Sigmoid colon (tissue), 7 donors: ENCODE results near the gene AMBRA1. TPM values are rescaled to one million over a fixed set of nuclear protein-coding genes. Genes with fewer than 3 reads are reported as not detected.

Source experiments
- DNase-seq: peaks from one replicate; pipeline ENCODE4 v3.0.0-alpha.2; 2019
- H3K27ac ChIP-seq, 4 donors: fragments of 200-600 bp; sonication (generic); one replicate each; pipeline ENCODE4 v1.5.1; 2016 to 2019; ENCODE audit warnings: mild to moderate bottlenecking in 1 of 4
- H3K27me3 ChIP-seq, 3 donors: fragments of 200-600 bp; sonication (generic); one replicate each; pipeline ENCODE4 v1.5.1; 2019; ENCODE audit warnings: mild to moderate bottlenecking in 1 of 3
- H3K36me3 ChIP-seq, 4 donors: fragments of 200-600 bp; sonication (generic); one replicate each; pipeline ENCODE4 v1.5.1; 2016 to 2019
- H3K4me1 ChIP-seq, 4 donors: fragments of 200-600 bp; sonication (generic); one replicate each; pipeline ENCODE4 v1.5.1; 2017 to 2019
- H3K4me3 ChIP-seq, 4 donors: fragments of 200-600 bp; sonication (generic); one replicate each; pipeline ENCODE4 v1.5.1; 2017 to 2019; ENCODE audit warnings: mild to moderate bottlenecking in 2 of 4, moderate library complexity in 1 of 4
- H3K9me3 ChIP-seq, 4 donors: fragments of 200-600 bp in 3 of 4; sonication (generic) in 3 of 4; one replicate each; pipeline versions ENCODE4 v1.5.1 to v1.6.1; 2013 to 2019
- CTCF ChIP-seq, 4 experiments: fragments of 450-650 bp in 3 of 4; fragments of 200-600 bp in 1 of 4; IDR thresholded peaks; one replicate each; pipeline ENCODE4 v1.5.1; 2016 to 2019; ENCODE audit warnings: antibody characterized with exemption in 4 of 4, mild to moderate bottlenecking in 3 of 4, moderate library complexity in 2 of 4
- POLR2A ChIP-seq, 2 donors: fragments of 450-650 bp; IDR thresholded peaks; one replicate each; pipeline ENCODE4 v1.6.1; 2016; ENCODE audit warnings: antibody characterized with exemption in 2 of 2, mild to moderate bottlenecking in 2 of 2, moderate library complexity in 2 of 2
- POLR2AphosphoS5 ChIP-seq, 4 donors: sonication (generic); formaldehyde crosslinking; IDR thresholded peaks; one replicate each; pipeline ENCODE4 v1.6.1; 2017; ENCODE audit warnings: antibody characterized with exemption in 4 of 4
- WGBS, 2 donors: extraction: QIAGEN DNeasy Blood & Tissue Kit; methylation state at CpG; one replicate each; pipeline ENCODE4 v1.1.7; 2013; 5-methylcytosine and 5-hydroxymethylcytosine counted together
- intact Hi-C: fragments of 100-400 bp; cut with DNase I; formaldehyde crosslinking; loops from one replicate; pipeline ENCODE4 v1.15.1; 2023
- polyA plus RNA-seq, 3 donors: library from polyadenylated mRNA; stranded (reverse); fragments of 200-250 nt; gene quantifications; one replicate each; pipeline ENCODE4 v1.2.3, GENCODE V29; 2013
- small RNA-seq, 3 donors: library from RNA; depleted of rRNA; stranded (forward); fragments of <200 nt; gene quantifications; one replicate each; pipeline ENCODE3, GENCODE V24; 2016
- total RNA-seq, 4 donors: library from RNA; depleted of rRNA; stranded (reverse); fragments of >200 nt; gene quantifications; one replicate each; pipeline ENCODE4 v1.1.0, GENCODE V29; 2016
- donor health status: healthy with polysubstance abuse.
- donor health status: Bipolar disorder and iron deficiency.
- donor health status: healthy.

The AMBRA1 gene
- total and polyA plus RNA-seq, 7 donors = 8.4 to 33.0 (median 23.9) TPM

DNA sequence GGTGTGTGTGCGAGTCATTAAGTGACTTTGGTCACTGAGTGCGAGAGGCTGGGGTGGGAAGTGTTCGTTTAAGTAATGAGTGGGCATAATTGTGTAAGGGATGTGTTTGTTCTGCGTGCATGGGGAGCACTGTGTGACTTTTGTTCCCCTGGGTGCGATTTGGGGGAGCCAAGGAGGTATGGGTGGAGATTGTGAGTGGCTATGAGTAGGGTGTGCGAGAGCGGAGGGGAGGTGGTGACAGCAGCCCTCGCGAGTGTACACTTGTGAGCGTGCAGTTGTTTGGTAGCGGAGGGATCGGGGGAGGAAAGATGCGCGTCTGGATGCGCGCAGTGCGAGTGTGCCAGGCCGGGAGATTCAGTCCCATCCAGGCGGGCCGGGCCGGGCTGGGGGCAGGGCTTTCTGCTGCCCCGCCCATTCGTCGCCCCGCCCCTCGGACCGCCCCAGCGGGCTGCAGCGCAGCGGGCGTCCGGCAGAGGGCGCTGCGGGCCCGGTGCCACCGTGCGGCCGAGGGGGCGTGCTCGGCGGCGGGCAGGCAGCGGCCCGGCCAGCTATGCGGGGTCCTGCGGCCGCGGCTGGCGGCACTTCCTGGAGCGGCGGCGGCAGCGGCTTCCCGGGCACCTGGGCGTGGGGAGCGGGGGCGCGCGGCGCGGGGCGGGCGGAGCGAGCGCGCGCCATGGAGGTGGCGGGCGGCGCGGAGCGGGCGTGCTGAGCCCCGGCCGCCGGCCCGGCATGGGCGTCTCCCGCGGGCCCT is 246.8 kb downstream of the AMBRA1 start, which contains the start of gene DGKZ:
DGKZ (plus strand) TSS at position 578 of the 751 bp plus-strand sequence. CDS start 197 bp downstream, outside the sequence.
- peak within 1 kb of the TSS; percentile 78 to 92 (median 82) for H3K4me3 ChIP-seq
- peak; percentile 93 for DNase-seq
- no peaks in the 10 kb centered on the region for H3K9me3 ChIP-seq
- intact Hi-C loops = loop anchor here (1.0 kb wide), 1 partner anchor 20 kb away; no protein-coding TSS in a partner anchor
- H3K4me1 ChIP-seq = peaks cover 0 to 38% (median 29%) of the 10 kb centered on the region in 4 donors
- no peaks in the 10 kb centered on the region for H3K27me3 ChIP-seq
- H3K27ac ChIP-seq = peak within 1 kb of the TSS; percentile 55 to 67 (median 62)
- 4 to 7% methylated on average over 80 of the region's 80 CpGs for WGBS, 2 donors
- no peaks in the 10 kb centered on the region for H3K36me3 ChIP-seq
- TF ChIP-seq POLR2AphosphoS5 (IDR thresholded peaks at IDR 0.05) (peak in 3 of 4 donors; percentile 26 to 70 (median 34)), POLR2A (IDR thresholded peaks at IDR 0.05) (no peak), CTCF (IDR thresholded peaks at IDR 0.05) (peak in 2 of 4 experiments; percentile 9 to 74)

Small RNA genes lying within 50 kb of the gene (small RNA-seq; reads per million reads assigned to genes)
- 0 reads per million in 3 donors for gene MIR3160-1
- 0 reads per million in 3 donors for gene MIR4688

Other genes with a start within 250 kb of the AMBRA1 start
- 10 to 100 TPM; 22.5 to 76.7 (median 34.2) TPM for gene DGKZ, start 246.6 kb downstream of the AMBRA1 start, total RNA-seq
- 10 to 100 TPM; 16.6 to 71.9 (median 19.2) TPM for gene DGKZ, start 246.6 kb downstream of the AMBRA1 start, polyA plus RNA-seq
- gene MDK, start 212.4 kb downstream of the AMBRA1 start, total RNA-seq = 10 to 100 TPM; 10.7 to 49.9 (median 33.0) TPM
- 100 to 1,000 TPM; 101 to 403 (median 169) TPM for gene MDK, start 212.4 kb downstream of the AMBRA1 start, polyA plus RNA-seq
- 1 to 10 TPM in 2 of 4 donors, under 1 TPM in 2; 0.55 to 5.3 (median 2.3) TPM for gene CHRM4, start 202.2 kb downstream of the AMBRA1 start, total RNA-seq
- gene CHRM4, start 202.2 kb downstream of the AMBRA1 start, polyA plus RNA-seq = 1 to 10 TPM in 2 of 3 donors, not detected in 1; 2.3 to 5.4 TPM
- gene HARBI1, start 23.2 kb upstream of the AMBRA1 start, total RNA-seq = 1 to 10 TPM; 1.6 to 8.9 (median 3.8) TPM
- 1 to 10 TPM; 4.1 to 7.9 (median 4.8) TPM for gene HARBI1, start 23.2 kb upstream of the AMBRA1 start, polyA plus RNA-seq
- 10 to 100 TPM; 47.7 to 96.4 (median 52.7) TPM for gene ATG13, start 23.5 kb upstream of the AMBRA1 start, total RNA-seq
- gene ATG13, start 23.5 kb upstream of the AMBRA1 start, polyA plus RNA-seq = 10 to 100 TPM; 27.6 to 48.5 (median 34.2) TPM
- 10 to 100 TPM; 37.5 to 78.2 (median 57.3) TPM for gene ARHGAP1, start 106.6 kb upstream of the AMBRA1 start, total RNA-seq
- 10 to 100 TPM; 25.0 to 41.2 (median 30.6) TPM for gene ARHGAP1, start 106.6 kb upstream of the AMBRA1 start, polyA plus RNA-seq
- 10 to 100 TPM in 2 of 4 donors, 1 to 10 TPM in 2; 4.3 to 12.8 (median 9.2) TPM for gene ZNF408, start 107.0 kb upstream of the AMBRA1 start, total RNA-seq
- gene ZNF408, start 107.0 kb upstream of the AMBRA1 start, polyA plus RNA-seq = 10 to 100 TPM in 1 of 3 donors, 1 to 10 TPM in 2; 6.2 to 10.7 (median 8.4) TPM
- gene F2, start 125.2 kb upstream of the AMBRA1 start, total RNA-seq = under 1 TPM in 1 of 4 donors, not detected in 3; 0.28 TPM
- gene F2, start 125.2 kb upstream of the AMBRA1 start, polyA plus RNA-seq = under 1 TPM in 2 of 3 donors, not detected in 1; 0.13 to 0.46 TPM